ENCODE results near the gene MYOZ1. TPM values are rescaled to one million over a fixed set of nuclear protein-coding genes. Genes with fewer than 3 reads are reported as not detected.
"Not testable (repeated sequence)": the region's sequence is repeated elsewhere in the genome, so short reads cannot be mapped to it uniquely, and the experiment has no call there.

The MYOZ1 gene
- total RNA-seq (2021; ENCODE audit: unreplicated experiment) (not detected), Bru-seq, nascent RNA (percentile 14 among the genes with signal in this experiment), BruChase-seq, experiment 1, labeled RNA remaining after a 2-hour chase (percentile 8 among the genes with signal in this experiment), BruChase-seq, experiment 2, labeled RNA remaining after a 6-hour chase (percentile 21 among the genes with signal in this experiment)
- polyA plus RNA-seq (2012; ENCODE audit: insufficient read length): not detected
- long read RNA-seq: 0 reads

GRCh38 chr10:73641328-73642060 lies at the start of gene MYOZ1:
Gene MYOZ1 (minus strand): TSS chr10:73641474. CDS start chr10:73640017, 1,457 bp downstream.
- CTCF ChIA-PET: no interaction called here
- H3K36me3 ChIP-seq (ENCODE audit: control insufficient read depth, insufficient read depth, low read length): no peaks in the 10 kb centered on the region

GRCh38 chr10:73690755-73691154 lies 49.5 kb upstream of the MYOZ1 start:
- DNase-seq (ENCODE audit: low read depth, low spot score); H3K4me3 ChIP-seq (ENCODE audit: low read depth in 2 of 2, low read length in 2 of 2); H3K9me3 ChIP-seq (ENCODE audit: control insufficient read depth, insufficient read depth, low read depth, low read length); H3K27me3 ChIP-seq (ENCODE audit: control insufficient read depth, insufficient read depth, low read length); H3K4me1 ChIP-seq (ENCODE audit: control insufficient read depth, insufficient read depth, low read length); H3K36me3 ChIP-seq (ENCODE audit: control insufficient read depth, insufficient read depth, low read length); H3K27ac ChIP-seq (ENCODE audit: low read length); BruUV-seq (replicated peaks); intact Hi-C loops (cut with micrococcal nuclease; ENCODE audit: unreplicated experiment); ATAC-seq; POLR2A ChIA-PET; in situ Hi-C loops (cut with HindIII; ENCODE audit: low pct_unique_long_range_greater_than_20kb, low sequenced_read_pairs); CTCF ChIA-PET: not testable (repeated sequence)

More at GRCh38 chr10:73641328-73642060, at the start of gene MYOZ1:
- no peak for TF ChIP-seq CTCF (IDR thresholded peaks at IDR 0.05)
- no peak for TF ChIP-seq POLR2AphosphoS5 (IDR thresholded peaks at IDR 0.05; ENCODE audit: low read depth, low read length)
- no peak for TF ChIP-seq SIN3A (IDR thresholded peaks at IDR 0.05; ENCODE audit: borderline replicate concordance, insufficient read depth, low read depth, low read length)
- no peak for TF ChIP-seq TCF7L2 (IDR thresholded peaks at IDR 0.05; ENCODE audit: low read depth, low read length)
- TF ChIP-seq REST (IDR thresholded peaks at IDR 0.05; ENCODE audit: insufficient read depth in 1 of 2, low read depth in 2 of 2, low read length in 1 of 2): no peak
- in situ Hi-C loops (cut with HindIII; ENCODE audit: low pct_unique_long_range_greater_than_20kb, low sequenced_read_pairs): no loop called here
- peak; percentile 37 for ATAC-seq
- Histone ChIP-seq H3K4me3 (ENCODE audit: low read depth in 2 of 2, low read length in 2 of 2) (no peak within 1 kb of the TSS), H3K27ac (ENCODE audit: low read length) (no peak within 1 kb of the TSS), H3K9me3 (ENCODE audit: control insufficient read depth, insufficient read depth, low read depth, low read length) (no peaks in the 10 kb centered on the region), H3K27me3 (ENCODE audit: control insufficient read depth, insufficient read depth, low read length) (no peaks in the 10 kb centered on the region; the same call in 1 of the 2 replicates), H3K4me1 (ENCODE audit: control insufficient read depth, insufficient read depth, low read length) (no peaks in the 10 kb centered on the region)
- DNase-seq (ENCODE audit: low read depth, low spot score): no peak
- intact Hi-C loops (cut with micrococcal nuclease; ENCODE audit: unreplicated experiment): loop anchor here (10.0 kb wide), 1 partner anchor 377 kb away; no protein-coding TSS in a partner anchor
- POLR2A ChIA-PET: interaction anchor here (0.5 to 0.6 kb wide), 3 partner anchors 99 to 578 kb away, joined by 4 to 6 read pairs (median 5); no protein-coding TSS in a partner anchor
- no TSS peak for BruUV-seq (replicated peaks)

- H3K4me3 ChIP-seq (ENCODE audit: low read depth in 2 of 2, low read length in 2 of 2); H3K4me1 ChIP-seq (ENCODE audit: control insufficient read depth, insufficient read depth, low read length); POLR2A ChIA-PET; ATAC-seq; intact Hi-C loops (cut with micrococcal nuclease; ENCODE audit: unreplicated experiment); H3K9me3 ChIP-seq (ENCODE audit: control insufficient read depth, insufficient read depth, low read depth, low read length); CTCF ChIA-PET; H3K27me3 ChIP-seq (ENCODE audit: control insufficient read depth, insufficient read depth, low read length); DNase-seq (ENCODE audit: low read depth, low spot score); BruUV-seq (replicated peaks); H3K27ac ChIP-seq (ENCODE audit: low read length); H3K36me3 ChIP-seq (ENCODE audit: control insufficient read depth, insufficient read depth, low read length); in situ Hi-C loops (cut with HindIII; ENCODE audit: low pct_unique_long_range_greater_than_20kb, low sequenced_read_pairs): not testable (repeated sequence)
Measured at GRCh38 chr10:73689596-73689995, 48.3 kb upstream of the MYOZ1 start.

GRCh38 chr10:73687641-73688040 lies 46.4 kb upstream of the MYOZ1 start:
- H3K27me3 ChIP-seq (ENCODE audit: control insufficient read depth, insufficient read depth, low read length); ATAC-seq; DNase-seq (ENCODE audit: low read depth, low spot score); POLR2A ChIA-PET; H3K9me3 ChIP-seq (ENCODE audit: control insufficient read depth, insufficient read depth, low read depth, low read length); CTCF ChIA-PET; H3K36me3 ChIP-seq (ENCODE audit: control insufficient read depth, insufficient read depth, low read length); intact Hi-C loops (cut with micrococcal nuclease; ENCODE audit: unreplicated experiment); BruUV-seq (replicated peaks); H3K27ac ChIP-seq (ENCODE audit: low read length); in situ Hi-C loops (cut with HindIII; ENCODE audit: low pct_unique_long_range_greater_than_20kb, low sequenced_read_pairs); H3K4me1 ChIP-seq (ENCODE audit: control insufficient read depth, insufficient read depth, low read length); H3K4me3 ChIP-seq (ENCODE audit: low read depth in 2 of 2, low read length in 2 of 2): not testable (repeated sequence)

GRCh38 chr10:73674546-73674945 lies 33.3 kb upstream of the MYOZ1 start:
- BruUV-seq (replicated peaks); H3K4me3 ChIP-seq (ENCODE audit: low read depth in 2 of 2, low read length in 2 of 2); H3K36me3 ChIP-seq (ENCODE audit: control insufficient read depth, insufficient read depth, low read length); DNase-seq (ENCODE audit: low read depth, low spot score); H3K27me3 ChIP-seq (ENCODE audit: control insufficient read depth, insufficient read depth, low read length); H3K4me1 ChIP-seq (ENCODE audit: control insufficient read depth, insufficient read depth, low read length); in situ Hi-C loops (cut with HindIII; ENCODE audit: low pct_unique_long_range_greater_than_20kb, low sequenced_read_pairs); H3K9me3 ChIP-seq (ENCODE audit: control insufficient read depth, insufficient read depth, low read depth, low read length); ATAC-seq; intact Hi-C loops (cut with micrococcal nuclease; ENCODE audit: unreplicated experiment); H3K27ac ChIP-seq (ENCODE audit: low read length); CTCF ChIA-PET; POLR2A ChIA-PET: not testable (repeated sequence)

Data from Panc1 (cell line).